Measurements from ENCODE around the gene MUC2. TPM values are rescaled to one million over a fixed set of nuclear protein-coding genes. Genes with fewer than 3 reads are reported as not detected.

The MUC2 gene
- total and polyA plus RNA-seq, 10 of the 15 experiments (the other 5 are each of a cell fraction or from before 2014, with no cell fraction given), result 0.23 TPM; not detected in 9

DNA sequence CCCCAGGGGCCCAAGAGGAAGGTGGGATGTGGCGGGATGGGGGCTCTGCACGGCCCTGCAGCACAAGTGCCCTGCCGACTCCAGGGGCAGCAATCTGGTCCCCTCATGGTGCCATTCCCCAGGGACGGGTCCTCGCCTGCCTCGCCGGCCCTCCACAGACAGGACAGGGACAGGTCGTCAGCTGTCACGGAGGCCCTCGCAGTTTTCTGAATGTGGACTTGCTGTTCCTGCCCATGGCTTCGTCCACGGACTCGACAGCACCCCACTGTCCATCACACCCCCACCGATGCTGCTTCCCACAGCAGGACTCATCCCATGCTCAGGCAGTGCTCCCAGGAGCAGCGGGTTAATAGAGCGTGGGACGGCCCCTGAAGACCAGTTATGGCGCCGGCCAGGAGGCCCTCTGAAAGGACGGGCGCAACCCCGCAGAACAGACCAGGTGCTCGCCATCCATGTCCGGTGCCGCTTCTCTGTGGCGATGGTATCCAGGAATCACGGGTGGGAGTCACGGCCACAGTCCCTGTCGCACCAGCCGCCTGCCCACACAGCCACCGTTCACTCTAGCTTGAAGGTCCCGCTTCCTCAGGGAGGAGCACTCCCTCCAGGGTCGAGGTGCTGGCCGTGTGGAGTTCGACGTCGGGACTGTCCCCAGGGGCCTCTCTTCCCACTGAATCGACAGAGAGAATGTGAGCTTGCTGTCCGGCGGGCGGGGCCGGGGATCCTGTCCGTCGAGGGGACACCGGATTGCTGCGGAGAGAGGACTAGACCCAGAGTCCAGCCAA lies 18.5 kb upstream of the MUC2 start:
- no peak for FAIRE-seq
- SMC1A ChIA-PET (ENCODE audit: uncharacterized antibody, unreplicated experiment), result no interaction called here
- no peaks in the 10 kb centered on the region for H4K20me1 ChIP-seq (ENCODE audit: control insufficient read depth, insufficient read depth)
- TF ChIP-seq EP300 (IDR thresholded peaks at IDR 0.05; ENCODE audit: borderline replicate concordance in 1 of 2, control insufficient read depth in 1 of 2, low read depth in 2 of 2, low read length in 2 of 2) (no peak), SIX5 (IDR thresholded peaks at IDR 0.05; ENCODE audit: low read depth, low read length, severe bottlenecking) (no peak), SUPT20H (IDR thresholded peaks at IDR 0.05; ENCODE audit: borderline replicate concordance, control insufficient read depth, low read depth, low read length) (no peak), STAT1 (conservative IDR thresholded peaks at IDR 0.05) (no peak), SREBF1 (IDR thresholded peaks at IDR 0.05; ENCODE audit: low read length) (no peak)
- TF ChIP-seq, protein P1, sequence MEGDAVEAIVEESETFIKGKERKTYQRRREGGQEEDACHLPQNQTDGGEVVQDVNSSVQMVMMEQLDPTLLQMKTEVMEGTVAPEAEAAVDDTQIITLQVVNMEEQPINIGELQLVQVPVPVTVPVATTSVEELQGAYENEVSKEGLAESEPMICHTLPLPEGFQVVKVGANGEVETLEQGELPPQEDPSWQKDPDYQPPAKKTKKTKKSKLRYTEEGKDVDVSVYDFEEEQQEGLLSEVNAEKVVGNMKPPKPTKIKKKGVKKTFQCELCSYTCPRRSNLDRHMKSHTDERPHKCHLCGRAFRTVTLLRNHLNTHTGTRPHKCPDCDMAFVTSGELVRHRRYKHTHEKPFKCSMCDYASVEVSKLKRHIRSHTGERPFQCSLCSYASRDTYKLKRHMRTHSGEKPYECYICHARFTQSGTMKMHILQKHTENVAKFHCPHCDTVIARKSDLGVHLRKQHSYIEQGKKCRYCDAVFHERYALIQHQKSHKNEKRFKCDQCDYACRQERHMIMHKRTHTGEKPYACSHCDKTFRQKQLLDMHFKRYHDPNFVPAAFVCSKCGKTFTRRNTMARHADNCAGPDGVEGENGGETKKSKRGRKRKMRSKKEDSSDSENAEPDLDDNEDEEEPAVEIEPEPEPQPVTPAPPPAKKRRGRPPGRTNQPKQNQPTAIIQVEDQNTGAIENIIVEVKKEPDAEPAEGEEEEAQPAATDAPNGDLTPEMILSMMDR (IDR thresholded peaks at IDR 0.05 in 2 of 3, conservative IDR thresholded peaks at IDR 0.05 in 1 of 3; ENCODE audit: control insufficient read depth in 2 of 3, extremely low read depth in 1 of 3, insufficient read depth in 1 of 3, low read depth in 3 of 3, low read length in 3 of 3), result no peak
- no peaks in the 10 kb centered on the region for H3K4me1 ChIP-seq (ENCODE audit: control insufficient read depth, insufficient read depth, low read length)
- no peak overlapping the region for H3K9ac ChIP-seq (ENCODE audit: control insufficient read depth, insufficient read depth, low read length)
- no peaks in the 10 kb centered on the region for H3K79me2 ChIP-seq (ENCODE audit: control insufficient read depth, insufficient read depth, low read length)
- WGBS (ENCODE audit: insufficient coverage, insufficient replicate concordance, low lambda C conversion rate, missing lambda C conversion rate), result 60% methylated on average over 44 of the region's 46 CpGs
- RAD21 ChIA-PET (ENCODE audit: unreplicated experiment), result no interaction called here
- no peaks in the 10 kb centered on the region for H3K36me3 ChIP-seq (ENCODE audit: control insufficient read depth in 2 of 2, insufficient read depth in 2 of 2, low read length in 1 of 2)
- no TSS peak for BruUV-seq (replicated peaks)
- no peaks in the 10 kb centered on the region for H3K27me3 ChIP-seq (replicated peaks in 1 of 2; ENCODE audit: control insufficient read depth in 2 of 2, insufficient read depth in 2 of 2, low read length in 1 of 2)
- no peak for ATAC-seq
- CTCF ChIA-PET, result no interaction called here
- intact Hi-C loops (cut with micrococcal nuclease; ENCODE audit: unreplicated experiment), result no loop called here
- H3K9me3 ChIP-seq (replicated peaks; ENCODE audit: control insufficient read depth, insufficient read depth, low read length), result no peaks in the 10 kb centered on the region
- POLR2A ChIA-PET, result no interaction called here
- DNase-seq (ENCODE audit: low read depth, low spot score), result no peak
- in situ Hi-C loops (cut with MboI), result loop anchor here (10.0 kb wide), 1 partner anchor 211 kb away; the partner anchor contains the start of genes POLR2L and TSPAN4
- no peak overlapping the region for H3K27ac ChIP-seq (ENCODE audit: control insufficient read depth, insufficient read depth)
- H3K4me2 ChIP-seq (ENCODE audit: control insufficient read depth, insufficient read depth), result no peak overlapping the region
- no peak overlapping the region for H3K4me3 ChIP-seq
- H2AFZ ChIP-seq (ENCODE audit: control insufficient read depth, low read depth, low read length), result no peak overlapping the region
